Panc1 (cell line): ENCODE data around the gene TMEM207.

ENCODE experiments used
- CTCF ChIP-seq: fragments of 450-650 bp; IDR thresholded peaks from 2 replicates; pipeline ENCODE4 v1.5.1; 2017; ENCODE audit warnings: mild to moderate bottlenecking
- POLR2AphosphoS5 ChIP-seq: IDR thresholded peaks from 2 replicates; pipeline ENCODE4 v1.6.1; 2012; ENCODE audit warnings: mild to moderate bottlenecking, low read depth, low read length, moderate library complexity
- REST ChIP-seq, 2 experiments: IDR thresholded peaks; 2 replicates each; pipeline ENCODE4 v1.6.1; 2011 to 2012; ENCODE audit warnings: low read depth in 2 of 2, control low read depth in 1 of 2, low read length in 1 of 2, mild to moderate bottlenecking in 1 of 2, moderate library complexity in 1 of 2; ENCODE audit not compliant: insufficient read depth in 1 of 2

- TF ChIP-seq POLR2AphosphoS5: no peak
- no peak for TF ChIP-seq CTCF
- no peak for TF ChIP-seq REST (IDR thresholded peaks at IDR 0.05; ENCODE audit: insufficient read depth in 1 of 2, low read depth in 2 of 2, low read length in 1 of 2)
These were observed 20.0 kb downstream of the TMEM207 start for GRCh38 chr3:190429681-190430080.
